ENCODE data around the gene NPR1. TPM values are rescaled to one million over a fixed set of nuclear protein-coding genes. Genes with fewer than 3 reads are reported as not detected.

NPR1 gene
- not detected in 2 replicates for total RNA-seq (2014; rRNA removed; shearing (Covaris generic); ENCODE audit: low replicate concordance)

DNA sequence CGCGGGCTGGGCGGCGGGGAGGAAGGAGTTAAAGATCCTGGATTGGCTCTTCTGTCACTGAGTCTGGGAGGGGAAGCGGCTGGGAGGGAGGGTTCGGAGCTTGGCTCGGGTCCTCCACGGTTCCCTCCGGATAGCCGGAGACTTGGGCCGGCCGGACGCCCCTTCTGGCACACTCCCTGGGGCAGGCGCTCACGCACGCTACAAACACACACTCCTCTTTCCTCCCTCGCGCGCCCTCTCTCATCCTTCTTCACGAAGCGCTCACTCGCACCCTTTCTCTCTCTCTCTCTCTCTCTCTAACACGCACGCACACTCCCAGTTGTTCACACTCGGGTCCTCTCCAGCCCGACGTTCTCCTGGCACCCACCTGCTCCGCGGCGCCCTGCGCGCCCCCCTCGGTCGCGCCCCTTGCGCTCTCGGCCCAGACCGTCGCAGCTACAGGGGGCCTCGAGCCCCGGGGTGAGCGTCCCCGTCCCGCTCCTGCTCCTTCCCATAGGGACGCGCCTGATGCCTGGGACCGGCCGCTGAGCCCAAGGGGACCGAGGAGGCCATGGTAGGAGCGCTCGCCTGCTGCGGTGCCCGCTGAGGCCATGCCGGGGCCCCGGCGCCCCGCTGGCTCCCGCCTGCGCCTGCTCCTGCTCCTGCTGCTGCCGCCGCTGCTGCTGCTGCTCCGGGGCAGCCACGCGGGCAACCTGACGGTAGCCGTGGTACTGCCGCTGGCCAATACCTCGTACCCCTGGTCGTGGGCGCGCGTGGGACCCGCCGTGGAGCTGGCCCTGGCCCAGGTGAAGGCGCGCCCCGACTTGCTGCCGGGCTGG is at the start of gene NPR1:
Gene NPR1, plus strand, starts transcription at position 170 of the 818 bp plus-strand sequence. Its CDS starts 421 bp downstream, at position 591.
- no peak within 1 kb of the TSS for H3K4me3 ChIP-seq (ENCODE audit: low read length)
- no peaks in the 10 kb centered on the region for H3K79me2 ChIP-seq (ENCODE audit: low read length)
- H3K36me3 ChIP-seq (ENCODE audit: insufficient read depth, low read length), result no peaks in the 10 kb centered on the region
- no peak within 1 kb of the TSS for H3K9ac ChIP-seq (ENCODE audit: low read length)
- no peaks in the 10 kb centered on the region for H4K20me1 ChIP-seq (ENCODE audit: insufficient read depth, low read depth, low read length)
- no peak for DNase-seq
- H3K27ac ChIP-seq (ENCODE audit: low read length), result no peak within 1 kb of the TSS
- H2AFZ ChIP-seq (ENCODE audit: low read length), result peak within 1 kb of the TSS; percentile 61; the same call in 1 of the 2 replicates
- peaks cover 3% of the 10 kb centered on the region; the same call in 1 of the 2 replicates for H3K4me1 ChIP-seq (ENCODE audit: low read length)
- peak within 1 kb of the TSS; percentile 32 for H3K4me2 ChIP-seq (ENCODE audit: low read depth, low read length, poor library complexity, severe bottlenecking)
- no peaks in the 10 kb centered on the region for H3K27me3 ChIP-seq (ENCODE audit: low read length)
- no peaks in the 10 kb centered on the region for H3K9me3 ChIP-seq (ENCODE audit: low read length)
- no peaks in the 10 kb centered on the region for H3K9me2 ChIP-seq (replicated peaks; ENCODE audit: insufficient read depth, low read length)

- Histone ChIP-seq H3K27ac (ENCODE audit: low read length) (no peak overlapping the region), H3K27me3 (ENCODE audit: low read length) (no peaks in the 10 kb centered on the region), H3K4me2 (ENCODE audit: low read depth, low read length, poor library complexity, severe bottlenecking) (no peak overlapping the region)
These were observed 49.2 kb upstream of the NPR1 start for GRCh38 chr1:153629343-153629665.

DNA sequence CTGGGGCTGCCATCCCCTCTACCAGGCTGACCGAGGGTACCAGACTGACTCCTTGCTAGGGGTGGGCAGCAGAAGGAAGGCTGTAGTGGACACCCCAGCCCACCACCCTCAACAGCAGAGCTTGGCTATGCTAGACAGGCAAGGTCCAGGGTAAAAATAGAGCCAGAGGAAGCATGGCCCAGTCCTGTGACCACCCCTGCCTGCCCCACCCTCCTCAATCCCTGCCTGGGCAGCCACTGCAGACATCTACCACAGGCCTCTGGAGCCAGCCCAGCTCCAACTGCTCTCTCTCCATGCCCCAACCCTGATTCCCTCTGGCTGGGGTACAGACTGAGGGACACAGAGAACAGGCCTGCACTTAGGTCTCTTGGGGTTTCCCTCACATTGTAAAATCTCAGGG is 48.5 kb upstream of the NPR1 start:
- Histone ChIP-seq H3K9me2 (replicated peaks; ENCODE audit: insufficient read depth, low read length) (no peaks in the 10 kb centered on the region), H3K79me2 (ENCODE audit: low read length) (peaks cover 7% of the 10 kb centered on the region), H3K9ac (ENCODE audit: low read length) (no peak overlapping the region), H3K9me3 (ENCODE audit: low read length) (no peaks in the 10 kb centered on the region), H3K36me3 (ENCODE audit: insufficient read depth, low read length) (no peaks in the 10 kb centered on the region), H3K4me2 (ENCODE audit: low read depth, low read length, poor library complexity, severe bottlenecking) (no peak overlapping the region), H3K27ac (ENCODE audit: low read length) (no peak overlapping the region), H3K4me3 (ENCODE audit: low read length) (no peak overlapping the region), H4K20me1 (ENCODE audit: insufficient read depth, low read depth, low read length) (no peaks in the 10 kb centered on the region), H2AFZ (ENCODE audit: low read length) (no peak overlapping the region), H3K4me1 (ENCODE audit: low read length) (peaks cover 26% of the 10 kb centered on the region), H3K27me3 (ENCODE audit: low read length) (no peaks in the 10 kb centered on the region)
- DNase-seq, result no peak

More at GRCh38 chr1:153629343-153629665, 49.2 kb upstream of the NPR1 start:
- Histone ChIP-seq H3K79me2 (ENCODE audit: low read length) (peaks cover under 1% of the 10 kb centered on the region), H2AFZ (ENCODE audit: low read length) (no peak overlapping the region), H3K9me3 (ENCODE audit: low read length) (no peaks in the 10 kb centered on the region), H4K20me1 (ENCODE audit: insufficient read depth, low read depth, low read length) (no peaks in the 10 kb centered on the region), H3K9me2 (replicated peaks; ENCODE audit: insufficient read depth, low read length) (no peaks in the 10 kb centered on the region), H3K9ac (ENCODE audit: low read length) (no peak overlapping the region), H3K4me1 (ENCODE audit: low read length) (peaks cover 24% of the 10 kb centered on the region), H3K4me3 (ENCODE audit: low read length) (no peak overlapping the region), H3K36me3 (ENCODE audit: insufficient read depth, low read length) (no peaks in the 10 kb centered on the region)
- no peak for DNase-seq

DNA sequence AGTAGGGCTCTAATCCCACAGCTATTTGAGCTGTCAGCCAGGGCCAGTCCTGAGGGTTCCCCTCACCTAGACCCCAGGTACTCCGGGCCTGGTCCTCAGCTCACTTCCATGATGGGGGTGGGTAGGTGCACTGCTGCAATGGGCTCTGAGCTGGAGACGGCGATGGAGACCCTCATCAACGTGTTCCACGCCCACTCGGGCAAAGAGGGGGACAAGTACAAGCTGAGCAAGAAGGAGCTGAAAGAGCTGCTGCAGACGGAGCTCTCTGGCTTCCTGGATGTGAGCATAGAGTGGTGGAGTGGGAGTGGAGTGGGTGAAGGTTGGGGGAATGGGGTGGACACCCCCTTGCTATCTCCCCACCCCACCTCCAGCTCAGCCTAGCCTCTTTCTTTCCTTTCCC is 48.1 kb upstream of the NPR1 start:
- H3K36me3 ChIP-seq (ENCODE audit: insufficient read depth, low read length), result no peaks in the 10 kb centered on the region
- no peaks in the 10 kb centered on the region for H4K20me1 ChIP-seq (ENCODE audit: insufficient read depth, low read depth, low read length)
- no peak overlapping the region for H3K4me3 ChIP-seq (ENCODE audit: low read length)
- no peaks in the 10 kb centered on the region for H3K27me3 ChIP-seq (ENCODE audit: low read length)
- H3K4me2 ChIP-seq (ENCODE audit: low read depth, low read length, poor library complexity, severe bottlenecking), result no peak overlapping the region
- no peak overlapping the region for H2AFZ ChIP-seq (ENCODE audit: low read length)
- H3K4me1 ChIP-seq (ENCODE audit: low read length), result peaks cover 30% of the 10 kb centered on the region
- H3K9ac ChIP-seq (ENCODE audit: low read length), result no peak overlapping the region
- H3K9me2 ChIP-seq (replicated peaks; ENCODE audit: insufficient read depth, low read length), result no peaks in the 10 kb centered on the region
- no peak for DNase-seq
- no peak overlapping the region for H3K27ac ChIP-seq (ENCODE audit: low read length)
- H3K9me3 ChIP-seq (ENCODE audit: low read length), result no peaks in the 10 kb centered on the region
- peaks cover 11% of the 10 kb centered on the region for H3K79me2 ChIP-seq (ENCODE audit: low read length)

- Histone ChIP-seq H3K27me3 (ENCODE audit: low read length) (no peaks in the 10 kb centered on the region), H3K4me1 (ENCODE audit: low read length) (peaks cover 38% of the 10 kb centered on the region), H3K9ac (ENCODE audit: low read length) (no peak overlapping the region), H3K9me2 (replicated peaks; ENCODE audit: insufficient read depth, low read length) (no peaks in the 10 kb centered on the region), H4K20me1 (ENCODE audit: insufficient read depth, low read depth, low read length) (peaks cover 3% of the 10 kb centered on the region; the same call in 1 of the 2 replicates), H3K27ac (ENCODE audit: low read length) (no peak overlapping the region), H3K9me3 (ENCODE audit: low read length) (no peaks in the 10 kb centered on the region), H3K36me3 (ENCODE audit: insufficient read depth, low read length) (peaks cover 6% of the 10 kb centered on the region; the same call in 1 of the 2 replicates), H3K4me2 (ENCODE audit: low read depth, low read length, poor library complexity, severe bottlenecking) (no peak overlapping the region), H3K79me2 (ENCODE audit: low read length) (peaks cover 21% of the 10 kb centered on the region), H3K4me3 (ENCODE audit: low read length) (no peak overlapping the region), H2AFZ (ENCODE audit: low read length) (no peak overlapping the region)
- no peak for DNase-seq
These were observed 47.2 kb upstream of the NPR1 start for GRCh38 chr1:153631047-153632022.

DNA sequence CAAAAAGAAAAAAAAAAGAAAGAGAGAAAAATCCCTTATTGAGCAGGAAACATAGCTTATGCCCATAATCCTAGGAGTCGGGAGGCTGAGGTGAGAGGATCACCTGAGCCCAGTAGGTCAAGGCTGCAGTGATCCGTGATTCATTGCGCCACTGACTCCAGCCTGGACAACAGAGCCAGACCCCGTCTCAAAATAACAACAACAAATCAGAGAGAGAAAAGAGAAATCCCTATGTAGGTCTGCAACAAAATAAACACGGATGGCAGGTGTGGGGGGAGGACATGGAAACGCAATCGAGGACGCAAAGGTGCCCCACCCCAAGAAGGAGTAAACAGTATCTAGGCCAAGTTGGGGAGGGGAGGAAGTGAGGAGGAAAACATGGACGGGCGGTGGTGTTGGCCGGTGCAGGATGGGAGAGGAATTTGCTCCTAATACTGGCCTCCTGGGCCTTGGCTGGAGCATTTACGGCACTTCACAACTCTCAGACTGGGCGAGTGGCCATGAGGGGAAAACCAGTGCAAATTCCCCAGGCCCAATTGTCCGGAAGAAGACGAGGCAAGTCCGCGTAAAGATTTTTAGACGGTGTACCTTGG is 45.2 kb upstream of the NPR1 start:
- Histone ChIP-seq H3K36me3 (ENCODE audit: insufficient read depth, low read length) (peaks cover 24% of the 10 kb centered on the region), H3K27me3 (ENCODE audit: low read length) (no peaks in the 10 kb centered on the region), H3K79me2 (ENCODE audit: low read length) (peaks cover 34% of the 10 kb centered on the region), H4K20me1 (ENCODE audit: insufficient read depth, low read depth, low read length) (peaks cover 3% of the 10 kb centered on the region; the same call in 1 of the 2 replicates), H3K9me3 (ENCODE audit: low read length) (no peaks in the 10 kb centered on the region), H3K9ac (ENCODE audit: low read length) (no peak overlapping the region), H2AFZ (ENCODE audit: low read length) (no peak overlapping the region), H3K4me1 (ENCODE audit: low read length) (peaks cover 19% of the 10 kb centered on the region), H3K4me2 (ENCODE audit: low read depth, low read length, poor library complexity, severe bottlenecking) (no peak overlapping the region), H3K4me3 (ENCODE audit: low read length) (no peak overlapping the region), H3K9me2 (replicated peaks; ENCODE audit: insufficient read depth, low read length) (no peaks in the 10 kb centered on the region), H3K27ac (ENCODE audit: low read length) (no peak overlapping the region)
- DNase-seq, result no peak

- no peaks in the 10 kb centered on the region for H3K9me3 ChIP-seq (ENCODE audit: low read length)
- H3K27me3 ChIP-seq (ENCODE audit: low read length), result no peaks in the 10 kb centered on the region
- no peaks in the 10 kb centered on the region for H3K9me2 ChIP-seq (replicated peaks; ENCODE audit: insufficient read depth, low read length)
- H4K20me1 ChIP-seq (ENCODE audit: insufficient read depth, low read depth, low read length), result peaks cover 3% of the 10 kb centered on the region; the same call in 1 of the 2 replicates
- peaks cover 30% of the 10 kb centered on the region for H3K36me3 ChIP-seq (ENCODE audit: insufficient read depth, low read length)
- peak within 1 kb of the TSS; percentile 93 for H3K4me3 ChIP-seq (ENCODE audit: low read length)
- peak; percentile 99 for DNase-seq
- peaks cover 14% of the 10 kb centered on the region for H3K4me1 ChIP-seq (ENCODE audit: low read length)
- H3K27ac ChIP-seq (ENCODE audit: low read length), result peak within 1 kb of the TSS; percentile 98
- peak within 1 kb of the TSS; percentile 74 for H3K4me2 ChIP-seq (ENCODE audit: low read depth, low read length, poor library complexity, severe bottlenecking)
- no peak within 1 kb of the TSS for H2AFZ ChIP-seq (ENCODE audit: low read length)
- peak within 1 kb of the TSS; percentile 100 for H3K9ac ChIP-seq (ENCODE audit: low read length)
- H3K79me2 ChIP-seq (ENCODE audit: low read length), result peaks cover 34% of the 10 kb centered on the region
These were observed 44.5 kb upstream of the NPR1 start, which contains the start of gene CHTOP for GRCh38 chr1:153633754-153634665. CHTOP (plus strand) TSS chr1:153634066; CDS start chr1:153636589, 2,523 bp downstream.
